Muscle layer of colon (tissue), 2 donors: ENCODE measurements around the gene PCGF1.

Experiments used
- H3K27ac ChIP-seq: one replicate; pipeline ENCODE4 v1.7.0; 2013; ENCODE audit warnings: low read depth, mild to moderate bottlenecking, low read length, moderate library complexity
- H3K27me3 ChIP-seq, 2 donors: one replicate each; pipeline ENCODE4 v1.7.0; 2013; ENCODE audit warnings: low read length in 2 of 2, mild to moderate bottlenecking in 2 of 2; ENCODE audit not compliant: insufficient read depth in 2 of 2, control insufficient read depth in 1 of 2
- H3K36me3 ChIP-seq: one replicate; pipeline ENCODE4 v1.7.0; 2013; ENCODE audit warnings: mild to moderate bottlenecking, low read length; ENCODE audit not compliant: insufficient read depth
- H3K4me1 ChIP-seq: one replicate; pipeline ENCODE4 v1.7.0; 2013; ENCODE audit warnings: mild to moderate bottlenecking, low read length; ENCODE audit not compliant: insufficient read depth
- H3K4me3 ChIP-seq, 2 donors: one replicate each; pipeline ENCODE4 v1.7.0; 2013; ENCODE audit warnings: low read length in 2 of 2, low read depth in 1 of 2, mild to moderate bottlenecking in 1 of 2, moderate library complexity in 1 of 2
- H3K9ac ChIP-seq: one replicate; pipeline ENCODE4 v1.7.0; 2013; ENCODE audit warnings: low read length
- H3K9me3 ChIP-seq: one replicate; pipeline ENCODE4 v1.7.0; 2013; ENCODE audit warnings: mild to moderate bottlenecking, low read length
- donor health status: abdominal sarcoma.
- donor health status: Adenocarcinoma of cecum.

Gene PCGF1

DNA sequence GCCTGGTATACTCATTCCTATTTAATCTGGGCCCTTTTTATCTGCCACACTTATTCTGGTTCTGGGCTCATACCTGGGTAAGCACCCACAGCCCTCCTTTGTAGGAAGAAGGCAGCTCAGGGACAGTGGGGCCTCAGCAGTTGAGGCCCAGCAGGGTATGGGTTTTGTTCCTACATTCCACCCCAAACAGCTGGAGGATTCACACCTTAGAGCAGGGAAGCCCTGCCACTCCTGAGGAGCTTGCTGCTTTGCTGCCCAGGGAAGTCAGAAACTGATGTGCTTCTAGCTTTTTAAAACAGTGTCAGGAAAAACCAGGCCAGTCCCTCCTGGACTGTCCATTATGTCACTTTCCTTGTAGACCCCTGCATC is 6.9 kb downstream of the PCGF1 start:
- Histone ChIP-seq H3K4me3 (no peak overlapping the region), H3K9me3 (no peaks in the 10 kb centered on the region), H3K27ac (no peak overlapping the region), H3K36me3 (peaks cover 14% of the 10 kb centered on the region), H3K27me3 (peaks cover 29 to 82% of the 10 kb centered on the region in 2 donors), H3K4me1 (peaks cover 19% of the 10 kb centered on the region), H3K9ac (no peak overlapping the region)

GRCh38 chr2:74499940-74500577 is 7.4 kb downstream of the PCGF1 start:
- Histone ChIP-seq H3K4me3 (peak overlapping the region in 1 of 2 donors; percentile 5), H3K9me3 (no peaks in the 10 kb centered on the region), H3K27me3 (peaks cover 29 to 82% of the 10 kb centered on the region in 2 donors), H3K36me3 (peaks cover 9% of the 10 kb centered on the region), H3K9ac (no peak overlapping the region), H3K27ac (no peak overlapping the region), H3K4me1 (peaks cover 16% of the 10 kb centered on the region)

GRCh38 chr2:74499267-74499939 is 8.1 kb downstream of the PCGF1 start, which contains the start of gene LBX2:
TSS of gene LBX2 (minus strand) at chr2:74499603. CDS start at chr2:74499537, 66 bp downstream.
- Histone ChIP-seq H3K9me3 (no peaks in the 10 kb centered on the region), H3K36me3 (peaks cover 2% of the 10 kb centered on the region), H3K4me1 (peaks cover 16% of the 10 kb centered on the region), H3K27me3 (peaks cover 24 to 75% of the 10 kb centered on the region in 2 donors), H3K4me3 (peak within 1 kb of the TSS; percentile 5 to 38), H3K9ac (no peak within 1 kb of the TSS), H3K27ac (no peak within 1 kb of the TSS)

- H3K4me1 ChIP-seq = peaks cover 16% of the 10 kb centered on the region
- peaks cover 22 to 68% of the 10 kb centered on the region in 2 donors for H3K27me3 ChIP-seq
- H3K9me3 ChIP-seq = no peaks in the 10 kb centered on the region
- H3K27ac ChIP-seq = no peak overlapping the region
- peaks cover 4% of the 10 kb centered on the region for H3K36me3 ChIP-seq
- H3K4me3 ChIP-seq = peak overlapping the region in 1 of 2 donors; percentile 38
- H3K9ac ChIP-seq = no peak overlapping the region
Observed at GRCh38 chr2:74498500-74499266, 8.8 kb downstream of the PCGF1 start.

DNA sequence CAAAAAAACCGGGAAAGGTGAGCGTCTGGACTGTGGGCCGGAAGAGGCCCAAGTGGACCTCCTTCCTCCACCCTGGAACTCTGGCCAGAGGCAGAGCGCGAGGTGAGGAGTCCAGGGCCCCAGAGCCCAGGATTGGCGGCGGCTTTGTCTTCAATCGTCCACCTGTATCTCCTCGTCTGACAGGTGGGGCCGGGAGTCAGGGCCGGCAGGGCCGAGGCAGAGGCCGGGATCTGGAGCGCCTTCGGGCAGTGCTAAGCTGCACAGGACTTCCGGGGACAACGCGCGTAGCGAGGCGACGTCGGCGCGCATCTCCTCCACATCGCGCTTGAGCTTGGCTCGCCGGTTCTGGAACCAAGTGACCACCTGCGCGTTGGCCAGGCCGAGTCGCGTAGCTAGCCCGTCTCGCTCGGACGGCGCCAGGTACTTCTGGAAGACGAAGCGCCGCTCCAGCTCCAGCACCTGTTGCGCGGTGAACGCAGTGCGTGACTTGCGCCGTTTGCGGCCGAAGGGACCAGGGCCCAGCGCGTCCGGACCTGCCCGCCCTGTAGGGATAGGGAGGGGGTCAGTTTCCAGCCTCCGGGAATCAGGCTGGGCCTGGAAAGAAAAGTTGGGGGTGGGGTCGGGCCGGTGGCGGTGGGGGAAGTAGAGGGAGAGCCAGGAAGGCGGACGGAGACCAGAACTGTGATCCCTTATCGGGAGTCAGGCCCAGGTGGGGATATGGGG is 9.6 kb downstream of the PCGF1 start:
- Histone ChIP-seq H3K4me1 (peaks cover 16% of the 10 kb centered on the region), H3K27me3 (peaks cover 22 to 61% of the 10 kb centered on the region in 2 donors), H3K9me3 (no peaks in the 10 kb centered on the region), H3K36me3 (peaks cover 10% of the 10 kb centered on the region), H3K9ac (no peak overlapping the region), H3K27ac (no peak overlapping the region), H3K4me3 (peak overlapping the region; percentile 18 to 38)

DNA sequence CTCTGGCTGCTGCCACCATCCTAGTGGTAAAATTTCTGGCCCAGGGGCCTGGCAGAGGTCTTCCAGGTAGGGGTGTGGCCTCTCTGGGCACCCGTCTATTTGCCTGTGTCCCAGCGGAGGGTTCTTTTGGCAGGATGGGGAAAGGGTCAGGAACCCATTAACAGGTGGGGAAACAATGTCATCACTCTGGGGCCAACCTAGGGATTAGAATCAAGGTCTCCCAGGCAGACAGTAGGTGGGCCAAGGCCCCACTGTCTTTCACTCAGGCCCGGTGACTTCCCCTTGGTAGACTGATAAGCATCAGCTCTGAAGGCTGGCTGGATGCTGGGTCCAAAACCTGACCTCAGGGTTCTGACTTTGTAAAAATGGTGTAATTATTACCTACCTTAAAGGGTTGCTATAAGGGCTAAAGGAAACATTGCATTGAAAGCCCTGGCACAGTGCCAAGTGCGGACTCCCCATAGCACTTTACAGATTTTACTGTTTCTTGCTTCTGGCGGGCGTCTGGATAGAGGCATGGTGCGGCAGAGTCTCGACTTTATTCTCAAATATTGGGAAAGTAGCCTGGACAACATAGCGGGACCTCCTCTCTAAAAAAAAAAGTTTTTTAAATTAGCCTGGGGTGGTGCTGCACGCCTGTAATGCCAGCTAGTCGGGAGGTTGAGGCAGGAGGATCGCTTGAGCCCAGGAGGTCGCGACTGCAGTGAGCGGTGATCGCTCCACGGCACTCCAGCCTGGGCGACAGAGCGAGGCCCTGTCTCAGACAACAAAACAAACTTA is 10.3 kb downstream of the PCGF1 start:
- no peaks in the 10 kb centered on the region for H3K9me3 ChIP-seq
- H3K4me1 ChIP-seq = peaks cover 16% of the 10 kb centered on the region
- no peak overlapping the region for H3K27ac ChIP-seq
- no peak overlapping the region for H3K9ac ChIP-seq
- peaks cover 18% of the 10 kb centered on the region for H3K36me3 ChIP-seq
- peaks cover 22 to 54% of the 10 kb centered on the region in 2 donors for H3K27me3 ChIP-seq
- H3K4me3 ChIP-seq = peak overlapping the region; percentile 18 to 38

- peaks cover 17 to 36% of the 10 kb centered on the region in 2 donors for H3K27me3 ChIP-seq
- H3K4me3 ChIP-seq = no peak overlapping the region
- no peaks in the 10 kb centered on the region for H3K9me3 ChIP-seq
- no peak overlapping the region for H3K27ac ChIP-seq
- peaks cover 16% of the 10 kb centered on the region for H3K4me1 ChIP-seq
- no peak overlapping the region for H3K9ac ChIP-seq
- peaks cover 35% of the 10 kb centered on the region for H3K36me3 ChIP-seq
Observed at GRCh38 chr2:74495440-74495839, 12.1 kb downstream of the PCGF1 start.

- no peaks in the 10 kb centered on the region for H3K9me3 ChIP-seq
- H3K4me3 ChIP-seq = no peak overlapping the region
- H3K9ac ChIP-seq = no peak overlapping the region
- no peak overlapping the region for H3K27ac ChIP-seq
- H3K27me3 ChIP-seq = peaks cover 9 to 17% of the 10 kb centered on the region in 2 donors
- H3K4me1 ChIP-seq = peaks cover 11% of the 10 kb centered on the region
- peaks cover 51% of the 10 kb centered on the region for H3K36me3 ChIP-seq
Observed at GRCh38 chr2:74493546-74493945, 13.9 kb downstream of the PCGF1 start.

DNA sequence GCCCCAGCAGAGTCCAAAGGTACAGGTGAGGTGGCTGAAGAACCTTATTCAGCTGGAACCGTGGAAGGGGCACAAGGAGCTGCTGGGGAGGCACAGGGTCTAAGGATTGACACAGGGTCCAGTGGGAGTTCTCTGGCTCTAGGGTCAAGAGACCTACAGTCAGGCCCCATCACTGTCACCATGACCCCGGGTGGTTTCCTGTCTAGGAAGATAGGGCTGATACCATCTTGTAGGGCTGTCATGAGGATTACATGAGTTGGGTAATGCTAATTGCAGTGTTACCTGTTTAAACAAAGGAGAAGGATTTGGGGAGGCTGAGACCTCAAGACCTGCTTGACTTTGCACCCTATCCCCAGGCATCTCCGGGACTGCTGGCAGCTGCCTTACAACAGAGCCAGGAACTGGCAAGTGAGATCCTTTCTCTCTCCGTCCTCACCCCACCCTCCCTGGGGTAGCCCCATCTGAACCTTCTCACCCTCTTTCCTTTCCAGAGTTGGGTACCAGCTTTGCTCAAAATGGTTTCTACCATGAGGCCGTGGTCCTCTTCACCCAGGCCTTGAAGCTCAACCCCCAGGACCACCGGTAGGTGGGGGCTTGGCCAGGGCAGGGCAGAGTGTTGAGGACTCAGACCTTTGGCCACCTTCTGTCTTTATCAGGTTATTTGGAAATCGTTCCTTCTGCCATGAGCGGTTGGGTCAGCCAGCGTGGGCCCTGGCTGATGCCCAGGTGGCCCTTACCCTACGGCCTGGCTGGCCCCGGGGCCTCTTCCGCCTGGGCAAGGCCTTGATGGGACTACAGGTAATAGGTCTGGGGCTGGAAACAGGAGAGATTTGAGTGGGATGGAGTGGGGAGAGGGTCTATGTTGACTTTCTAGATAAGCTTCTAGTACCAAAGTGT is 15.6 kb downstream of the PCGF1 start:
- Histone ChIP-seq H3K4me1 (no peaks in the 10 kb centered on the region), H3K36me3 (peaks cover 58% of the 10 kb centered on the region)

DNA sequence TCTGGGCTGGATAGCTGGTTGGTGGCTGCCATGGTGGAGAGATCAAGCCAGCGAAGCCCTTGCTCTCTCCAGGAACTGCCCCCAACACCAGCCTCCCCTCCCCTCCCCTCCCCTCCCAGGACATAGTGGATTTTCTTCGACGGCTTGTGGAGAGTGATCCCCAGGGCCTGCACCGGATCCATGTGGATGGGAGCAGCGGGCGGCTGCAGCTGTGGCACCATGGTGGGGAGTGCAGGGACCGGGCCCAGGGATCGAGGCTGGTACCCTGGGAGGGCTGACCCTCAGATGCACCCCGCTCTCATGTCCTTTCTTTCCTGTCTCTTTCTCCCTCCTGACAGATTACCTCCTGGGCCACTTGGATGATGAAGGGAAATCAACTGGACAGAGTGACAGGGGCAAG is 17.6 kb downstream of the PCGF1 start:
- H3K36me3 ChIP-seq = peaks cover 65% of the 10 kb centered on the region
- no peaks in the 10 kb centered on the region for H3K4me1 ChIP-seq
- H3K9me3 ChIP-seq = no peaks in the 10 kb centered on the region
- H3K27ac ChIP-seq = no peak overlapping the region
- no peaks in the 10 kb centered on the region for H3K27me3 ChIP-seq
- no peak overlapping the region for H3K4me3 ChIP-seq
- H3K9ac ChIP-seq = no peak overlapping the region

More for the DNA sequence above, 15.6 kb downstream of the PCGF1 start:
- Histone ChIP-seq H3K27ac (no peak overlapping the region), H3K27me3 (peaks cover 0 to under 1% of the 10 kb centered on the region in 2 donors), H3K9me3 (no peaks in the 10 kb centered on the region), H3K4me3 (no peak overlapping the region), H3K9ac (no peak overlapping the region)
